MCF 10A (cell line): ENCODE measurements around the gene HBE1. TPM values are rescaled to one million over a fixed set of nuclear protein-coding genes. Genes with fewer than 3 reads are reported as not detected.

ENCODE experiments used
- BruUV-seq: library from RNA; stranded (reverse); fragments of 400-500 nt; replicated peaks from 2 replicates; lab custom pipeline; 2021; lab: Mats Ljungman, UMichigan
- CTCF ChIA-PET: fragments of 300-600 bp; sonication (Branson Sonifier 250); formaldehyde crosslinking; extraction: SDS; loops from one replicate; lab custom pipeline; 2021; ENCODE audit warnings: antibody characterized with exemption, inconsistent platforms; lab: Yijun Ruan, JAX
- POLR2A ChIA-PET: fragments of 300-600, 350-650 bp; sonication (Branson Sonifier 250); formaldehyde crosslinking; extraction: SDS; loops from one replicate; lab custom pipeline; 2020; ENCODE audit warnings: antibody characterized with exemption, inconsistent platforms; lab: Yijun Ruan, JAX
- DNase-seq: peaks from one replicate; pipeline ENCODE4 v3.0.0-alpha.2; 2018; ENCODE audit not compliant: unreplicated experiment
- H3K27ac Mint-ChIP-seq: one replicate; pipeline ENCODE4 v1.8.0; 2022; ENCODE audit warnings: mild to moderate bottlenecking, low read depth, mixed read lengths; ENCODE audit not compliant: unreplicated experiment
- H3K27me3 Mint-ChIP-seq: one replicate; pipeline ENCODE4 v1.8.0; 2022; ENCODE audit warnings: mixed read lengths; ENCODE audit not compliant: insufficient read depth, unreplicated experiment
- H3K36me3 Mint-ChIP-seq: one replicate; pipeline ENCODE4 v1.8.0; 2022; ENCODE audit warnings: mild to moderate bottlenecking, moderate library complexity, mixed read lengths; ENCODE audit not compliant: insufficient read depth, unreplicated experiment
- H3K4me1 Mint-ChIP-seq: one replicate; pipeline ENCODE4 v1.8.0; 2022; ENCODE audit warnings: mixed read lengths; ENCODE audit not compliant: insufficient read depth, unreplicated experiment
- H3K4me3 Mint-ChIP-seq: one replicate; pipeline ENCODE4 v1.8.0; 2022; ENCODE audit warnings: mild to moderate bottlenecking, moderate library complexity, mixed read lengths; ENCODE audit not compliant: unreplicated experiment
- H3K9me3 Mint-ChIP-seq: one replicate; pipeline ENCODE4 v1.8.0; 2022; ENCODE audit warnings: mixed read lengths; ENCODE audit not compliant: unreplicated experiment
- CTCF ChIP-seq: fragments of 200-600 bp; IDR thresholded peaks from one replicate; pipeline ENCODE4 v1.8.0; 2022; ENCODE audit warnings: antibody characterized with exemption, mild to moderate bottlenecking; ENCODE audit not compliant: unreplicated experiment
- intact Hi-C: fragments of 100-400 bp; cut with micrococcal nuclease; formaldehyde crosslinking; loops from 2 replicates; pipeline ENCODE4 v1.14.1; 2022
- total RNA-seq: library from RNA; stranded (reverse); gene quantifications from 2 replicates; pipeline ENCODE4 v1.2.3, GENCODE V29; 2022

HBE1 gene
- total RNA-seq, 1 experiment from 2014 or later = not detected

GRCh38 chr11:5293028-5293427 is 23.3 kb upstream of the HBE1 start:
- TF ChIP-seq CTCF = no peak
- Mint-ChIP-seq H3K4me3 (no peak overlapping the region), H3K27me3 (peaks cover 30% of the 10 kb centered on the region), H3K9me3 (no peaks in the 10 kb centered on the region), H3K36me3 (no peaks in the 10 kb centered on the region), H3K27ac (no peak overlapping the region), H3K4me1 (no peaks in the 10 kb centered on the region)
- POLR2A ChIA-PET = no interaction called here
- CTCF ChIA-PET = interaction anchor here (0.7 kb wide), 2 partner anchors 90 to 163 kb away, joined by 3 to 5 read pairs; no protein-coding TSS in a partner anchor
- no peak for DNase-seq
- no TSS peak for BruUV-seq
- intact Hi-C loops = loop anchor here (5.0 kb wide), 1 partner anchor 666 kb away; no protein-coding TSS in a partner anchor

GRCh38 chr11:5291207-5291838 is 21.6 kb upstream of the HBE1 start:
- H3K4me3 Mint-ChIP-seq = no peak overlapping the region
- DNase-seq = peak; percentile 54
- CTCF ChIA-PET = interaction anchor here (0.7 to 4.2 kb wide), 18 partner anchors 8 to 272 kb away, joined by 3 to 24 read pairs (median 4); partner anchors contain the start of gene OR51B4

GRCh38 chr11:5290106-5290505 is 20.4 kb upstream of the HBE1 start:
- ChIA-PET CTCF (interaction anchor here (0.6 to 4.2 kb wide), 19 partner anchors 9 to 1137 kb away, joined by 3 to 24 read pairs (median 3); no protein-coding TSS in a partner anchor), POLR2A (interaction anchor here (0.6 kb wide), 1 partner anchor 912 kb away, joined by 3 read pairs; no protein-coding TSS in a partner anchor)
- H3K27me3 Mint-ChIP-seq = peaks cover under 1% of the 10 kb centered on the region
- no peak overlapping the region for H3K4me3 Mint-ChIP-seq
- H3K36me3 Mint-ChIP-seq = no peaks in the 10 kb centered on the region
- no TSS peak for BruUV-seq
- H3K27ac Mint-ChIP-seq = no peak overlapping the region
- H3K9me3 Mint-ChIP-seq = no peaks in the 10 kb centered on the region
- no peak for TF ChIP-seq CTCF
- no peak for DNase-seq
- peaks cover 9% of the 10 kb centered on the region for H3K4me1 Mint-ChIP-seq
- intact Hi-C loops = loop anchor here (2.0 to 5.0 kb wide), 2 partner anchors 91 to 663 kb away; no protein-coding TSS in a partner anchor

More at GRCh38 chr11:5291207-5291838, 21.6 kb upstream of the HBE1 start:
- no TSS peak for BruUV-seq
- H3K27me3 Mint-ChIP-seq = peaks cover 13% of the 10 kb centered on the region
- intact Hi-C loops = loop anchor here (1.0 to 5.0 kb wide), 5 partner anchors 87 to 664 kb away; partner anchors contain the start of gene OR52N2
- no peaks in the 10 kb centered on the region for H3K4me1 Mint-ChIP-seq
- no peaks in the 10 kb centered on the region for H3K36me3 Mint-ChIP-seq
- TF ChIP-seq CTCF = peak; percentile 68
- POLR2A ChIA-PET = no interaction called here
- H3K27ac Mint-ChIP-seq = no peak overlapping the region
- H3K9me3 Mint-ChIP-seq = no peaks in the 10 kb centered on the region

- BruUV-seq = no TSS peak
- no peak overlapping the region for H3K4me3 Mint-ChIP-seq
- no peak overlapping the region for H3K27ac Mint-ChIP-seq
- H3K4me1 Mint-ChIP-seq = peaks cover 9% of the 10 kb centered on the region
- DNase-seq = no peak
- ChIA-PET CTCF (interaction anchor here (0.6 to 4.2 kb wide), 7 partner anchors 8 to 520 kb away, joined by 3 to 24 read pairs (median 4); no protein-coding TSS in a partner anchor), POLR2A (interaction anchor here (0.6 kb wide), 1 partner anchor 913 kb away, joined by 3 read pairs; no protein-coding TSS in a partner anchor)
- intact Hi-C loops = loop anchor here (2.0 to 5.0 kb wide), 2 partner anchors 91 to 662 kb away; no protein-coding TSS in a partner anchor
- no peak for TF ChIP-seq CTCF
- no peaks in the 10 kb centered on the region for H3K9me3 Mint-ChIP-seq
- H3K27me3 Mint-ChIP-seq = no peaks in the 10 kb centered on the region
- H3K36me3 Mint-ChIP-seq = no peaks in the 10 kb centered on the region
Measured at GRCh38 chr11:5289696-5290095, 20.0 kb upstream of the HBE1 start.
